Putamen (tissue), 1 donor: ENCODE data around the gene NXNL1.

Experiments used
- DNase-seq: peaks from one replicate; pipeline ENCODE4 v3.0.0-alpha.2; 2016; ENCODE audit warnings: low spot score

Gene NXNL1

GRCh38 chr19:17419621-17420474 lies 40.9 kb downstream of the NXNL1 start, which contains the start of gene MVB12A:
Gene MVB12A (plus strand): TSS chr19:17420047. CDS start chr19:17420136, 89 bp downstream.
- peak; percentile 99 for DNase-seq

GRCh38 chr19:17419154-17419620 lies 41.5 kb downstream of the NXNL1 start:
- no peak for DNase-seq

DNA sequence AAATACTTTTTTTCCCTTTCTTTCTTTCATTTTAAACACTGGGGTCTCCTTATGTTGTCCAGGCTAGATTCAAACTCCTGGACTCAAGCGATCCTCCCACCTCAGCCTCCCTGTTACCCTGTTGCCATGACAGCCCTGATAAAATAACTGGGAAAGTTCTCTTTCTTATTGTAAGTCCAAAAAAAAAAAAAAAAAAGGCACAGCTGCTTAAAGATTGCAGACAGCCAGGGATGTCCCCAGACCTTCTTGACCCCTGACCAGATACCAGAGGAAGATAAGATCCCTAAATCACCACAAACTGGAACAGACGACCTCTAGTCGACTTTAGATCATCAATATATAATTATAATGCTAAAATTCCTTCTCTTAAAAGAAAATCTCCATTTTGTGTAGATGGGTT lies 42.0 kb downstream of the NXNL1 start:
- DNase-seq = no peak

DNA sequence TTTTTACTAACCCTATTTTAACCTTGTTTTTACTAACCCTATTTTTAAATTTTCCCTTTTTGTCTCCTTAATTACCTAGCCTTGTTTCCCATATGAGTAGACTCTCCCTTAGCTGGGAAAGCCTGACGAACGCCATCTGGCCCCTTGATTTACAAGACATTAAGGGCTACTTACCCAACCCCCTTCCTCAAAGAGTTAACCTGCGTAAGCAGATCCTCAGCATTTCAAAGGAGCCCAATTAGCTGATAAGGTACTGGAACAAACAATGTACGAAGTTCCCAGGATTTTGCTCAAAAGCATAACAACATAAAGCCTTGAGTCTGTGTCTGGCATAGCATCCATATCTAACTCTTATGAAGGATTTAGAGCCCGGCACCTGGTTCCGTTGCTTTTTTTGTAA lies 45.6 kb downstream of the NXNL1 start:
- no peak for DNase-seq

GRCh38 chr19:17414097-17414496 lies 46.6 kb downstream of the NXNL1 start:
- no peak for DNase-seq

DNA sequence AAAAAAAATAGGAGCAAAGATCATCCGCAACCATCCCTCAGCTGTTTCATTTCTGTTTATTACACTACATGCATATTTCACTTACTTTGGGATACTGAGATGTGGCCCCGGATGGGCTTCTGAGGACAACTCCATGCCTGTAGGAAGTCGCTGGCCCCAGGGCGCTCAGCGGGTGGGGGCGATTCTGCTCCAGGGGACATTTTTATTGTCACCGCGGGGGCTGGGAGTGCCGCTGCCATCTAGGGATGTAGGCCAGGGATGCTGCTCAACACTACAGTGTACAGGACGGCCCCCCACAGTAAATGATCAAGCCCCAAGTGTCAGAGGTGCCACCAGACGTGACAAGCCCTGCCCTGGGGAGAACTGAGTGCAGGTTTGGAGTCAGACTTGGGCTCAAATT lies 48.9 kb downstream of the NXNL1 start:
- no peak for DNase-seq

DNA sequence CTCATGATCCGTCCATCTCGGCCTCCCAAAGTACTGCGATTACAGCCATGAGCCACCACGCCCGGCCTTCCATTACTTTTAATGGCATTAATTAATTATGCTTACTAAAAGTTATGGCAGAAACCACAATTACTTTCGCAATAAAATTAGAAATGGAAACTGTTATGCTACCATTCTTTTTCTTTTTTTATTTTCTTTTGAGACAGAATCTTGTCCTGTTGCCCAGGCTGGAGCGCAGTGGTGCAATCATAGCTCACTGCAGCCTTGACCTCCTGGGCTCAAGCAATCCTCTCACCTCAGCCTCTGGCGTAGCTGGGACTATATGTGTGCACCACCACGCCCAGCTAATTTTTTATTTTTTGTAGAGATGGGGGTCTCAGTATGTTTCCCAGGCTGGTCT lies 50.7 kb downstream of the NXNL1 start:
- no peak for DNase-seq

DNA sequence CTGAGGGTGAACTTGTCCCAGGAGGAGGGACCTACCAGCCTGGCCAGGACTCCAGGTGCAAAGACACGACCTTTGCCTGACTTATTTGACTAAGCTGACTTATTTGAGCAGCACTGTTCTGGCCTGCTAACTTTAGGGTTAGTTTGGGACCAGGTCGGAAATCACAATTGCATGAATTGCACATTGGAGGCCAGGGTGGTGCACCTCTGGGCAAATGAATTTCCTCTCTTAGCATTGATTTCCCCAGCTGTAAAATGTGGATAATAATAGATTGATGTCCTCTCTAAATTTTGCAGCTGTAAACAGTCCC lies 53.9 kb downstream of the NXNL1 start:
- no peak for DNase-seq

GRCh38 chr19:17406046-17406886 lies 54.5 kb downstream of the NXNL1 start:
- no peak for DNase-seq
